Measurements from ENCODE around the gene ATG14. TPM values are rescaled to one million over a fixed set of nuclear protein-coding genes. Genes with fewer than 3 reads are reported as not detected.
A peak's percentile ranks its signal among the peaks of the same experiment; 100 is the strongest.
"Not testable (repeated sequence)": the region's sequence is repeated elsewhere in the genome, so short reads cannot be mapped to it uniquely, and the experiment has no call there.

The ATG14 gene
- total RNA-seq, 1 donor, result 9.4 TPM

GRCh38 chr14:55353686-55354467 is 57.8 kb downstream of the ATG14 start:
- no peak for DNase-seq (ENCODE audit: low read depth in 2 of 3, low spot score in 2 of 3)

- DNase-seq (ENCODE audit: low read depth in 2 of 3, low spot score in 2 of 3), result no peak
These were observed 59.4 kb downstream of the ATG14 start for GRCh38 chr14:55352201-55352600.

GRCh38 chr14:55351111-55351510 is 60.5 kb downstream of the ATG14 start:
- no peak for DNase-seq (ENCODE audit: low read depth in 2 of 3, low spot score in 2 of 3)

- no peak for DNase-seq (ENCODE audit: low read depth in 2 of 3, low spot score in 2 of 3)
These were observed 61.2 kb downstream of the ATG14 start for GRCh38 chr14:55350461-55350860.

GRCh38 chr14:55349565-55349964 is 62.1 kb downstream of the ATG14 start:
- no peak for DNase-seq (ENCODE audit: low read depth in 2 of 3, low spot score in 2 of 3)

GRCh38 chr14:55348766-55349453 is 62.7 kb downstream of the ATG14 start:
- no peak for DNase-seq (ENCODE audit: low read depth in 2 of 3, low spot score in 2 of 3)

- DNase-seq (ENCODE audit: low read depth in 2 of 3, low spot score in 2 of 3), result no peak
These were observed 63.9 kb downstream of the ATG14 start for GRCh38 chr14:55347748-55348147.

- no peak for DNase-seq (ENCODE audit: low read depth in 2 of 3, low spot score in 2 of 3)
These were observed 64.6 kb downstream of the ATG14 start for GRCh38 chr14:55347040-55347439.

- DNase-seq (ENCODE audit: low read depth in 2 of 3, low spot score in 2 of 3), result not testable (repeated sequence)
These were observed 67.0 kb downstream of the ATG14 start for GRCh38 chr14:55344582-55345163.

GRCh38 chr14:55341781-55342180 is 69.8 kb downstream of the ATG14 start:
- DNase-seq (ENCODE audit: low read depth in 2 of 3, low spot score in 2 of 3), result no peak

GRCh38 chr14:55340482-55340881 is 71.1 kb downstream of the ATG14 start:
- no peak for DNase-seq (ENCODE audit: low read depth in 2 of 3, low spot score in 2 of 3)

GRCh38 chr14:55339770-55340169 is 71.9 kb downstream of the ATG14 start:
- no peak for DNase-seq (ENCODE audit: low read depth in 2 of 3, low spot score in 2 of 3)

- DNase-seq (ENCODE audit: low read depth in 2 of 3, low spot score in 2 of 3), result no peak
These were observed 74.9 kb downstream of the ATG14 start for GRCh38 chr14:55336691-55337090.

GRCh38 chr14:55336162-55336561 is 75.5 kb downstream of the ATG14 start:
- DNase-seq (ENCODE audit: low read depth in 2 of 3, low spot score in 2 of 3), result peak in 1 of 3 donors; percentile 11

- DNase-seq (ENCODE audit: low read depth in 2 of 3, low spot score in 2 of 3), result no peak
These were observed 77.7 kb downstream of the ATG14 start for GRCh38 chr14:55333711-55334485.

- DNase-seq (ENCODE audit: low read depth in 2 of 3, low spot score in 2 of 3), result peak in 2 of 3 donors; percentile 24 to 59
These were observed 78.7 kb downstream of the ATG14 start for GRCh38 chr14:55332654-55333570.

- no peak for DNase-seq (ENCODE audit: low read depth in 2 of 3, low spot score in 2 of 3)
These were observed 81.5 kb downstream of the ATG14 start for GRCh38 chr14:55329999-55330710.

- DNase-seq (ENCODE audit: low read depth in 2 of 3, low spot score in 2 of 3), result no peak
These were observed 83.3 kb downstream of the ATG14 start for GRCh38 chr14:55328317-55328716.

GRCh38 chr14:55327179-55327578 is 84.5 kb downstream of the ATG14 start:
- peak in 1 of 3 donors; percentile 35 for DNase-seq (ENCODE audit: low read depth in 2 of 3, low spot score in 2 of 3)

All from hematopoietic multipotent progenitor cell (in vitro differentiated cells).